ENCODE measurements around the gene DGKQ. TPM values are rescaled to one million over a fixed set of nuclear protein-coding genes. Genes with fewer than 3 reads are reported as not detected.

Gene DGKQ
- total and polyA plus RNA-seq, 2 experiments from 2014 or later: 4.0 to 22.4 TPM

DNA sequence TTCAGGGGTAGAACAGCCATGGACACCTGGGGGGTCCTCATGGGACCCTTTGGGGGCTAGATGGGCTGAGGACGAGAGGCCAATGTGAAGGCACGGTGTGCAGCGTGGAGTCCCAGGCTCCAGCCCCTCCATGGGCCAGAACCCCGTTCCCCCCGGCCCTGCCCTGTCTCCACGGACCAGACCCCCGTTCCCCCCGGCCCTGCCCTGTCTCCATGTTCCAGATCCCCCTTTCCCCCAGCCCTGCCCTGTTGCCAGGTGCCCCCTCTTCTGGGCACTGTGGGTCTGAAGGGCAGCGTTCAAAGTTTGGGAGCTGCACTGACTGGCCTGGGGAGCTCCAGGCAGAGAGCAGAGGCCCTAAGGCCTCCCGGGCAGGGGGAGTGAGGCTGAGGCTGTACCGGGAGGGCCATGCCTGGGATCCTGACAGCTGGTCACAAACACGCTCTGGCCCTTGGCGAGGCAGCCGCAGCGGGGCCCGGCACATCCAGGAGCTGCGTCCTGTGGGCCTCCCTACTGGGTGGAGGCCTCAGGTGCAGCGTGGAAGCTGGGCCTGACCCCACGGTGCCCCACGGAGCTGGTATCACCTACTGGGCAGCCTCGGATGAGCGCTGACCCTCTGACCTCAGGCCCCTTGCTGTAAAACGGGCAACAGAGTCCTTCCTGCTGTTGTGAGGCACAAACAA, 8.9 kb downstream of the DGKQ start (continued):
- TF ChIP-seq, protein P1, sequence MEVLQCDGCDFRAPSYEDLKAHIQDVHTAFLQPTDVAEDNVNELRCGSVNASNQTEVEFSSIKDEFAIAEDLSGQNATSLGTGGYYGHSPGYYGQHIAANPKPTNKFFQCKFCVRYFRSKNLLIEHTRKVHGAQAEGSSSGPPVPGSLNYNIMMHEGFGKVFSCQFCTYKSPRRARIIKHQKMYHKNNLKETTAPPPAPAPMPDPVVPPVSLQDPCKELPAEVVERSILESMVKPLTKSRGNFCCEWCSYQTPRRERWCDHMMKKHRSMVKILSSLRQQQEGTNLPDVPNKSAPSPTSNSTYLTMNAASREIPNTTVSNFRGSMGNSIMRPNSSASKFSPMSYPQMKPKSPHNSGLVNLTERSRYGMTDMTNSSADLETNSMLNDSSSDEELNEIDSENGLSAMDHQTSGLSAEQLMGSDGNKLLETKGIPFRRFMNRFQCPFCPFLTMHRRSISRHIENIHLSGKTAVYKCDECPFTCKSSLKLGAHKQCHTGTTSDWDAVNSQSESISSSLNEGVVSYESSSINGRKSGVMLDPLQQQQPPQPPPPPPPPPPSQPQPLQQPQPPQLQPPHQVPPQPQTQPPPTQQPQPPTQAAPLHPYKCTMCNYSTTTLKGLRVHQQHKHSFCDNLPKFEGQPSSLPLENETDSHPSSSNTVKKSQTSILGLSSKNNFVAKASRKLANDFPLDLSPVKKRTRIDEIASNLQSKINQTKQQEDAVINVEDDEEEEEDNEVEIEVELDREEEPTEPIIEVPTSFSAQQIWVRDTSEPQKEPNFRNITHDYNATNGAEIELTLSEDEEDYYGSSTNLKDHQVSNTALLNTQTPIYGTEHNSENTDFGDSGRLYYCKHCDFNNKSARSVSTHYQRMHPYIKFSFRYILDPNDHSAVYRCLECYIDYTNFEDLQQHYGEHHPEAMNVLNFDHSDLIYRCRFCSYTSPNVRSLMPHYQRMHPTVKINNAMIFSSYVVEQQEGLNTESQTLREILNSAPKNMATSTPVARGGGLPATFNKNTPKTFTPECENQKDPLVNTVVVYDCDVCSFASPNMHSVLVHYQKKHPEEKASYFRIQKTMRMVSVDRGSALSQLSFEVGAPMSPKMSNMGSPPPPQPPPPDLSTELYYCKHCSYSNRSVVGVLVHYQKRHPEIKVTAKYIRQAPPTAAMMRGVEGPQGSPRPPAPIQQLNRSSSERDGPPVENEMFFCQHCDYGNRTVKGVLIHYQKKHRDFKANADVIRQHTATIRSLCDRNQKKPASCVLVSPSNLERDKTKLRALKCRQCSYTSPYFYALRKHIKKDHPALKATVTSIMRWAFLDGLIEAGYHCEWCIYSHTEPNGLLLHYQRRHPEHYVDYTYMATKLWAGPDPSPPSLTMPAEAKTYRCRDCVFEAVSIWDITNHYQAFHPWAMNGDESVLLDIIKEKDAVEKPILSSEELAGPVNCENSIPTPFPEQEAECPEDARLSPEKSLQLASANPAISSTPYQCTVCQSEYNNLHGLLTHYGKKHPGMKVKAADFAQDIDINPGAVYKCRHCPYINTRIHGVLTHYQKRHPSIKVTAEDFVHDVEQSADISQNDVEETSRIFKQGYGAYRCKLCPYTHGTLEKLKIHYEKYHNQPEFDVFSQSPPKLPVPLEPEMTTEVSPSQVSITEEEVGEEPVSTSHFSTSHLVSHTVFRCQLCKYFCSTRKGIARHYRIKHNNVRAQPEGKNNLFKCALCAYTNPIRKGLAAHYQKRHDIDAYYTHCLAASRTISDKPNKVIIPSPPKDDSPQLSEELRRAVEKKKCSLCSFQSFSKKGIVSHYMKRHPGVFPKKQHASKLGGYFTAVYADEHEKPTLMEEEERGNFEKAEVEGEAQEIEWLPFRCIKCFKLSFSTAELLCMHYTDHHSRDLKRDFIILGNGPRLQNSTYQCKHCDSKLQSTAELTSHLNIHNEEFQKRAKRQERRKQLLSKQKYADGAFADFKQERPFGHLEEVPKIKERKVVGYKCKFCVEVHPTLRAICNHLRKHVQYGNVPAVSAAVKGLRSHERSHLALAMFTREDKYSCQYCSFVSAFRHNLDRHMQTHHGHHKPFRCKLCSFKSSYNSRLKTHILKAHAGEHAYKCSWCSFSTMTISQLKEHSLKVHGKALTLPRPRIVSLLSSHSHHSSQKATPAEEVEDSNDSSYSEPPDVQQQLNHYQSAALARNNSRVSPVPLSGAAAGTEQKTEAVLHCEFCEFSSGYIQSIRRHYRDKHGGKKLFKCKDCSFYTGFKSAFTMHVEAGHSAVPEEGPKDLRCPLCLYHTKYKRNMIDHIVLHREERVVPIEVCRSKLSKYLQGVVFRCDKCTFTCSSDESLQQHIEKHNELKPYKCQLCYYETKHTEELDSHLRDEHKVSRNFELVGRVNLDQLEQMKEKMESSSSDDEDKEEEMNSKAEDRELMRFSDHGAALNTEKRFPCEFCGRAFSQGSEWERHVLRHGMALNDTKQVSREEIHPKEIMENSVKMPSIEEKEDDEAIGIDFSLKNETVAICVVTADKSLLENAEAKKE (CRISPR knock-in tag; IDR thresholded peaks at IDR 0.05): no peak
- TF ChIP-seq, protein P2, sequence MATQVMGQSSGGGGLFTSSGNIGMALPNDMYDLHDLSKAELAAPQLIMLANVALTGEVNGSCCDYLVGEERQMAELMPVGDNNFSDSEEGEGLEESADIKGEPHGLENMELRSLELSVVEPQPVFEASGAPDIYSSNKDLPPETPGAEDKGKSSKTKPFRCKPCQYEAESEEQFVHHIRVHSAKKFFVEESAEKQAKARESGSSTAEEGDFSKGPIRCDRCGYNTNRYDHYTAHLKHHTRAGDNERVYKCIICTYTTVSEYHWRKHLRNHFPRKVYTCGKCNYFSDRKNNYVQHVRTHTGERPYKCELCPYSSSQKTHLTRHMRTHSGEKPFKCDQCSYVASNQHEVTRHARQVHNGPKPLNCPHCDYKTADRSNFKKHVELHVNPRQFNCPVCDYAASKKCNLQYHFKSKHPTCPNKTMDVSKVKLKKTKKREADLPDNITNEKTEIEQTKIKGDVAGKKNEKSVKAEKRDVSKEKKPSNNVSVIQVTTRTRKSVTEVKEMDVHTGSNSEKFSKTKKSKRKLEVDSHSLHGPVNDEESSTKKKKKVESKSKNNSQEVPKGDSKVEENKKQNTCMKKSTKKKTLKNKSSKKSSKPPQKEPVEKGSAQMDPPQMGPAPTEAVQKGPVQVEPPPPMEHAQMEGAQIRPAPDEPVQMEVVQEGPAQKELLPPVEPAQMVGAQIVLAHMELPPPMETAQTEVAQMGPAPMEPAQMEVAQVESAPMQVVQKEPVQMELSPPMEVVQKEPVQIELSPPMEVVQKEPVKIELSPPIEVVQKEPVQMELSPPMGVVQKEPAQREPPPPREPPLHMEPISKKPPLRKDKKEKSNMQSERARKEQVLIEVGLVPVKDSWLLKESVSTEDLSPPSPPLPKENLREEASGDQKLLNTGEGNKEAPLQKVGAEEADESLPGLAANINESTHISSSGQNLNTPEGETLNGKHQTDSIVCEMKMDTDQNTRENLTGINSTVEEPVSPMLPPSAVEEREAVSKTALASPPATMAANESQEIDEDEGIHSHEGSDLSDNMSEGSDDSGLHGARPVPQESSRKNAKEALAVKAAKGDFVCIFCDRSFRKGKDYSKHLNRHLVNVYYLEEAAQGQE (IDR thresholded peaks at IDR 0.05; ENCODE audit: unreplicated experiment): no peak

All from GM23338 (cell line).